ENCODE results near the gene GMDS.
"Not testable (repeated sequence)": the region's sequence is repeated elsewhere in the genome, so short reads cannot be mapped to it uniquely, and the experiment has no call there.

GMDS gene

DNA sequence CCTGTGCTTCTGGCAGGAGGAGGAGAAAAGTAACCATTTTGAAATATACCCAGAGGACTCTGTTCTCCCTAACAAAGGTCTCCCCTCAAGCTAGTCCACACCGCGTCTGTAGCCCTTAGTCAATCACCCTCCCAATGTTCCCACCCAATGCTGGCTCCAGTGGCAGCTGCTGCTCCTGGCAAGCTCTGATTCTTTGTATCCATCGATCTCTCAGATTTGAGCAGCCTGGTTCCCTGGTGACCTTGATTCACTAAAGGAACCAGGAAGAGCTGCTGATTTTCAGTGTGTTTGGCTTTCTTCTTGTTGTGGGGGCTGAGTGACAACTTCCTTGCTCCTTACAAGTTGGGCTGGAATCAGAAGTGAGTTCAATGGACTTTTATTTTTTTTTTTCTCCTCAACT is 567.2 kb downstream of the GMDS start:
- Histone ChIP-seq H3K4me3 (replicated peaks; ENCODE audit: low read depth, low read length) (no peak overlapping the region), H3K27me3 (replicated peaks; ENCODE audit: control insufficient read depth, insufficient read depth, low read length) (no peaks in the 10 kb centered on the region), H3K36me3 (ENCODE audit: control insufficient read depth, insufficient read depth, low read length) (no peaks in the 10 kb centered on the region)
- TF ChIP-seq, protein P1, sequence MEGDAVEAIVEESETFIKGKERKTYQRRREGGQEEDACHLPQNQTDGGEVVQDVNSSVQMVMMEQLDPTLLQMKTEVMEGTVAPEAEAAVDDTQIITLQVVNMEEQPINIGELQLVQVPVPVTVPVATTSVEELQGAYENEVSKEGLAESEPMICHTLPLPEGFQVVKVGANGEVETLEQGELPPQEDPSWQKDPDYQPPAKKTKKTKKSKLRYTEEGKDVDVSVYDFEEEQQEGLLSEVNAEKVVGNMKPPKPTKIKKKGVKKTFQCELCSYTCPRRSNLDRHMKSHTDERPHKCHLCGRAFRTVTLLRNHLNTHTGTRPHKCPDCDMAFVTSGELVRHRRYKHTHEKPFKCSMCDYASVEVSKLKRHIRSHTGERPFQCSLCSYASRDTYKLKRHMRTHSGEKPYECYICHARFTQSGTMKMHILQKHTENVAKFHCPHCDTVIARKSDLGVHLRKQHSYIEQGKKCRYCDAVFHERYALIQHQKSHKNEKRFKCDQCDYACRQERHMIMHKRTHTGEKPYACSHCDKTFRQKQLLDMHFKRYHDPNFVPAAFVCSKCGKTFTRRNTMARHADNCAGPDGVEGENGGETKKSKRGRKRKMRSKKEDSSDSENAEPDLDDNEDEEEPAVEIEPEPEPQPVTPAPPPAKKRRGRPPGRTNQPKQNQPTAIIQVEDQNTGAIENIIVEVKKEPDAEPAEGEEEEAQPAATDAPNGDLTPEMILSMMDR (IDR thresholded peaks at IDR 0.05; ENCODE audit: insufficient read depth, low read length, poor library complexity, severe bottlenecking), result no peak
- DNase-seq (ENCODE audit: extremely low read depth, insufficient read length), result no peak

DNA sequence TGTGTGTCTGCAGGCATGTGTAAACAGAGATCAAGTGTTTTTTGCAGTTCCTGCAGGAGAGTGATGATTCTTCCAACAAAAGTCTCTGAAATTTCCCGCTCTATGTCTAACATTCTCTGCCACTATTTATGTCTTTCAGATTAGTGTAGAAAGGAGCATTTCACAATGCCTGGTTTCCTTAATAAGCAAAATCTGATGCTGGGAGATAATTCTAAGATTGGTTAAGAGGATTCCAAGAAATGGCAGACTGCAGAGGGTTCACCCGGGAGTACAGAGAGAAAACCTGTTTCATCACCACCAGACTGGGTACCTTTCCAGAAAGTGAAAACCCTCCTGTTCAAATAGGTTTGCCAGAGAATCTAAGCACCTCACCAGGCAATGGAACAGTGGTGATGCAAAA is 573.0 kb downstream of the GMDS start:
- no peak for DNase-seq (ENCODE audit: extremely low read depth, insufficient read length)
- H3K27me3 ChIP-seq (replicated peaks; ENCODE audit: control insufficient read depth, insufficient read depth, low read length), result no peaks in the 10 kb centered on the region
- TF ChIP-seq, protein P1 (IDR thresholded peaks at IDR 0.05; ENCODE audit: insufficient read depth, low read length, poor library complexity, severe bottlenecking), result no peak
- no peaks in the 10 kb centered on the region for H3K36me3 ChIP-seq (ENCODE audit: control insufficient read depth, insufficient read depth, low read length)
- H3K4me3 ChIP-seq (replicated peaks; ENCODE audit: low read depth, low read length), result no peak overlapping the region

DNA sequence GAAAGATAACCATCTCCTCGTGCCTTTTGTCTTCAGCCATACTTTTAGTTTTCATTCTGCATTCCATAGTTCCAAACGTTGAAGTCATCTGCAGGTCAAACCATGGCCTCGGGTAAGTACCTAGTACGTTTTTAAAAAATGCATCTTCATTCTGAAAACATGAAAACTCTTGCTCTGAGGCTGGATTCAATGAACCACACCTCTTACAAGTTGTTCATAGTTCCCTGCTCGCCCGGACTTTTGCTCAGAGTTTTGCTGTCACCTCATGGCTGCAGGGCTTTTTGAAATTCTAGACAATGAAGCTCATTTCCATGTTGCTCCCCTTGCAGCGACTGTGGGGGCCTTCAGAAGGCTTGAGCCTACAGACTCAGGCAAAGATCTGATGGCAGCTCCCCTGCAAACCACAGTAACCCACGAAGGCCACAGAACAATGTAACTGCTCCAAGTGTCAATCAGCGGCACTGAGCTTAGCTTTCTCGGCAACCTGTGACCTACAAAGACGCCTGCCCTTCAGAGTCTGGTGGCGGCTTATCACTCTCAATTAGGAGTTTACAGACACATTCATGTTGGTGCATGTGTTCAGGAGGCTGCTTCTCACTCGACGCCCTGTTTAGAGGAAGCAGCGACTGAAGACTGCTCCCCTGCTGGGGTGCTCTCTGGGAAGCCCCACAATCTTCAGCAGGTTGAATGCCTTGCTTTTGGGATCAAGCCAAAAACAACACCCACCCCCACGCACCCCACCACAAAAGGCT is 574.5 kb downstream of the GMDS start:
- DNase-seq (ENCODE audit: extremely low read depth, insufficient read length), result no peak
- TF ChIP-seq, protein P1 (IDR thresholded peaks at IDR 0.05; ENCODE audit: insufficient read depth, low read length, poor library complexity, severe bottlenecking), result no peak
- Histone ChIP-seq H3K4me3 (replicated peaks; ENCODE audit: low read depth, low read length) (no peak overlapping the region), H3K27me3 (replicated peaks; ENCODE audit: control insufficient read depth, insufficient read depth, low read length) (no peaks in the 10 kb centered on the region), H3K36me3 (ENCODE audit: control insufficient read depth, insufficient read depth, low read length) (no peaks in the 10 kb centered on the region)

DNA sequence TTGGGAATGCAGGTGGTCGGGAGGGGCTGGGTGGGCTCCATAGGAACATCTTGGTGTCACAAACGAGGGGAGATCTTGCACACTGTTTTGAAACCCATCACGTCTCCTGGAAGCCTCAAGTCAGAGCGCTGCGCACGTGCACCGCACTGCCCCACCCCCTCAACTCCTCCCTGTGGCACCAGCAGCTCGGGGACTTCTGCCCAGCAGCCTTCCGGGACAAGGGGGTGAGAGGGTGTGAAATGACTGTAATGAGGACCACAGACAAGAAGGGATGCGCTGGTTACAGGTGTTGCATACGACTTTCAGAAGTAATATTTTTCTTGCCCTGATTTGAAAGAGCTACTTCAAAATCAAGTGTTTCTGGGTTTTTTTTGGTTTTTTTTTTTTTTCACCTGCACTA is 575.4 kb downstream of the GMDS start:
- TF ChIP-seq, protein P1 (IDR thresholded peaks at IDR 0.05; ENCODE audit: insufficient read depth, low read length, poor library complexity, severe bottlenecking), result no peak
- peak; percentile 41 for DNase-seq (ENCODE audit: extremely low read depth, insufficient read length)
- Histone ChIP-seq H3K36me3 (ENCODE audit: control insufficient read depth, insufficient read depth, low read length) (no peaks in the 10 kb centered on the region), H3K4me3 (replicated peaks; ENCODE audit: low read depth, low read length) (no peak overlapping the region), H3K27me3 (replicated peaks; ENCODE audit: control insufficient read depth, insufficient read depth, low read length) (no peaks in the 10 kb centered on the region)

DNA sequence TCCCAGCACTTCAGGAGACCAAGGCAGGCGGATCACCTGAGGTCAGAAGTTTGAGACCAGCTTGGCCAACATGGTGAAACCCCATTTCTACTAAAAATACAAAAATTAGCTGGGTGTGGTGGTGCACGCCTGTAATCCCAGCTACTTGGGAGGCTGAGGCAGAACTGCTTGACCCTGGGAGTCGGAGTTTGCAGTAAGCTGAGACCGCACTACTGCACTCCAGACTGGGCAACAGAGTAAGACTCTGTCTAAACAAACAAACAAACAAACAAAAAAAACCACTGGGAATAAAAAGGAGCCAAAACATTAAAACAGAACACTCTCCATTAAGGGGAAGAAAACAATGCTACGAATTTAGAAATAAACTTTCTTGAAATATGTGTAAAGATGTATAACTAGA is 576.9 kb downstream of the GMDS start:
- not testable (repeated sequence) for H3K27me3 ChIP-seq (replicated peaks; ENCODE audit: control insufficient read depth, insufficient read depth, low read length); H3K4me3 ChIP-seq (replicated peaks; ENCODE audit: low read depth, low read length); DNase-seq (ENCODE audit: extremely low read depth, insufficient read length); H3K36me3 ChIP-seq (ENCODE audit: control insufficient read depth, insufficient read depth, low read length)

DNA sequence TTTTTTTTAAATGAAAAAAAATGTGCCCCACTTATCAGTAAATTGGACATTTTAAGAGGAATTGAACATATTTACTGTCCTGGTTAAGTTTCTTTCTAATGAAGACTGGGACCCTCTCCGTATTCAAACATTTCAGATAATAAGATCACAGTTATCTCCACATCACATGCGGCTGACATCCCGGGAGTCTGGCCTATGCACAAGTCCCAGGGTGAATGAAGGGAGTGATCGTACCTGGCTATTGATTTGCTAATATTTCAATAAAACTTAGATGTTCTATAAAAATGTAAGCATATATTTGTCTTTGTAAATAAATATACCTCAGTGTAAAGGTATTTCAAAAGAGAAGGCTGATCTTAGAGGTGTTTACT is 577.6 kb downstream of the GMDS start:
- TF ChIP-seq, protein P1 (IDR thresholded peaks at IDR 0.05; ENCODE audit: insufficient read depth, low read length, poor library complexity, severe bottlenecking), result no peak
- no peak for DNase-seq (ENCODE audit: extremely low read depth, insufficient read length)

More for the DNA sequence above, 577.6 kb downstream of the GMDS start:
- no peaks in the 10 kb centered on the region for H3K36me3 ChIP-seq (ENCODE audit: control insufficient read depth, insufficient read depth, low read length)
- no peaks in the 10 kb centered on the region for H3K27me3 ChIP-seq (replicated peaks; ENCODE audit: control insufficient read depth, insufficient read depth, low read length)
- no peak overlapping the region for H3K4me3 ChIP-seq (replicated peaks; ENCODE audit: low read depth, low read length)
